ENCODE results near the gene KRTAP10-5.

KRTAP10-5 gene

DNA sequence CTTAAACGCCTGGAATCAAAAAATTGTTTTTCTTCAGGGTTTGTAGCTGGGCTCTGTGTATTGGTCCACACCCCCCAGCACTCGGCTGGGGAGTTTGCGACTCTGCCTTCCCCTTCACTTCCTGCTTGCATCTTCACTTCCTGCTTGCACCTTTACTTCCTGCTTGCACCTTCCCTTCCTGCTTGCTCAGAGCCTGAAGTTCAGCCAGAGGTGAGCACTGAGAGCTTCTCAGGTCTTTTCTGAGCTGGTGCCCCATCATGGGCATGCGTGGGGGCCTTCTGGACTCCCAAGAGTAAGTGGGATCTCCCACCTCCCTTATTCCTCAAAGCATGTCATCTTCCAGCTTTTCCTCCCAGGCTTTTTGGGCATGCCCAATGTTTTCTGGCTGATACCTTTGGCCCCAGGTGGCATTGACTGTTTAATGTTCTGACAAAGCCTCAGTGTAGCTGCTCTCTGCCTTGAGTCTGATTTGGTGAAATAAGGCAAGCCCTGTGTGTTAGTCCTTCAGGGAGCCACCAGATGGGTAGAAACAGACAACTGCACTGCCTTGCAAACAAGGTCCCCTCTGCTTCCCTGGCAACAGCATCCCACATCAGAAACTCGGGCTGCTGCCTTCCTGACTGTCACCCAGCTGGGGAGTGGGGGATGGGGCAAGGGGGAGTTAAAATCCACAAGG, 32.6 kb downstream of the KRTAP10-5 start:
- no peak for DNase-seq

DNA sequence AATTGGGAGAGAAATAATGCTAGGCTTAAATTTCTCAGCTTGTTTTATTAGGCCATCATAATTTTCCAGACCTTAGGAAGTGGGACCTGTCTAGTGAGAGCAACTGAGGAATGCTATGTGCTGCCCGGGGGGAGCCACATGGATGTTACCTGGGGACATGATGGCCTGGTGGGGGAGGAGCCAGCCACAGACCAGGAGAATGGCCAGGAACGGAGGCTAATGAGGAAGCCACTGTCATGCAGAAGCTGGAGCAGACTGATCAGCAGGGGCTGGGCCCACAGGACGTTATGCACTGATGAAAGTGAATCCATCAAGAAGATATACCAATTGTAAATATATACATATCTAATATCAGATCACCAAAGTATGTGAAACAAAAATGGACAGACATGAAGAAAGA, 35.8 kb downstream of the KRTAP10-5 start:
- DNase-seq, result no peak

DNA sequence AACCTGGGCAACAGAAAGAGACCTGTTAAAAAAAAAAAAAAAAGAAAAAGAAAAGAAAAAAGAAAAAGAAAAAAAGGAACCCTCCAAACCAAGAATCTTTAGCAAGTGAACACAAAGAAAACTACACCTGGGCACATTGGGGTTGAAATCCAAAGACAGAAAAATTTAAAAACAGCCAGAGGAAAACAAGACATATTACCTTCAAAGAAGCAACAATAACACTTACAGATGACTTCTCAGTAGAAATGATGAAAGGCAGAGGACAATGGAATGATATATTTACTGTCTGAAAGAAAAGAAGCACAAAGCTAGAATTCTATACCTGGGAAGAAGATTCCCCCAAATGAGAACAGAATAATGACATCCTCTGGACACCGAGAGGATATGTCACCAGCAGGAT, 37.7 kb downstream of the KRTAP10-5 start:
- DNase-seq, result no peak

DNA sequence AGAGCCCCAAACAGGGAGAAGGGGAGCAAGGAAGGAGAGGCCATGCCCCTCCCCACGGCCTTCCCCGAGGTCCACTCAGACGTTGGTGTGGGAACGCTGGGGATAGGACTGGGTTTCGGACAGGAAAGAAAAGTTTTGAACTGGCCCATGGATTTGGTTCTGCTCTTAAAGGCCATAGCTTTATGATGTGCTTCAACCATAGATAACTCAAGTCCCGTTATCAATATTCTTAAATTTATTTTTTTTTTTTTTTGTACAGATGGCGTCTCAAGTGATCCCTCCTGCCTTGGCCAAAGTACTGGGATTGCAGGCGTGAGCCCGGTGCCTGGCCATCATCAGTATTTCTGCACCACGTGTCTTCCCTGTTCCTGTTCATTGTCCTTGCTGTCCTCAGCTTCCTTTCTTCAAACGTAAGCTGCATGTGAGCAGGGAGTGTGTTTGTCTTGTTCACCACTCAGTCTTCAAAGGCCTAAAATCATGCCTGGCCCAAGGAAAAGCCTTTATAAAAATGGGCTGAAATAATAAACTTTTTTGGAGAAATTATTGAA, 39.6 kb downstream of the KRTAP10-5 start:
- no peak for DNase-seq

DNA sequence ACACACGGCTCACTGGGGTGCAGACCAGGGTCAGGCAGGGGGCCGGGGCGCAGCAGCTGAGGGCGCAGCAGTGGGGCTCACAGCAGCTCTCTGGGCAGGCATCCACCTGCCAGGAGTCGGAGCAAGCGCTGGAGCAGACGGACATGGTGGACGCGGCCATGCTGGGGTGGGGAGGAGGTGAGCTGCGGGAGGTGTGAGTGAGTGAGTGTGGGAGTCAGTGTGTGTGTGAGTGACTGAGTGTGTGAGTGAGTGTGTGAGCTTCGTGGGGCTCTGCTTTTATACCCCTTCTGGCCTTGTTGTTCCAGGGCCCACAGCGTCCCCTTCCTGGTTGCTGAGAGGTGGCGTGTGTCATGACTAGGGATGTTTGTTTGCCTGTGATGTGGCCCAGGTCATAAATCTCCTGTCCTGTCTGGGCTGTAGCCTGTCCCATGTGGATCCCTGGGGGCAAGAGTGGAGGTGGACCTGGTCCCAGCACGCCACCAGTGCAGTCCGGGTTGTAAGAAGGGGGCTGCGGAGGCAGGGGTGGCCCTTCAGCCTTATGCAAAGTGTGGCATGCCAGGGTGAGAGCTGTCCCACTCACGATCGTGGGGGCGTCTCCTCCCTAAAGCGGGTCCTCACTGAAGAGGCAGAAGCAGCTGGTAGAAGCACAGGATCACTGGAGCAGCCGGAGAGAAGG, 40.3 kb downstream of the KRTAP10-5 start, which contains the start of gene KRTAP10-1:
Gene KRTAP10-1, minus strand, starts transcription at position 205 of the 676 bp plus-strand sequence. Its CDS starts 45 bp downstream, at position 160.
- no peak for DNase-seq

DNA sequence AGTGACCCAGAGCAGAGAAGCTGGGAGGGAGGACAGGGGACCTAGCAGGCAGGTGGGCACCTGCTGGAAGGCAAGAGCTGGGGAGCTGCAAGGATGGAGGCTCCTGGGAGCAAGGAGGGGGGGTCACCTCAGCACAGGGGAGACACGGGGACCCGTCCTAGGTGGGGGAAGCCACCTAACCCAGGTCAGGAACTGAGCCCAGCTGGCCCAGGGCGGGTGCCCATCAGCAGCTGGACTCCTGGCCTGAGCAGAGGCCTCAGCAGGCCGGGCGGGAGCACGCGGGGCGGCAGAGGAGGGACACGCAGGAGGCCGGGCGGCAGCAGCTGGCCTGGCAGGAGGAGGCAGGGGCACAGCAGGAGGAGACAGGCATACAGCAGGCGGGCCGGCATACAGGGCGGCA, 41.4 kb downstream of the KRTAP10-5 start:
- DNase-seq, result no peak

DNA sequence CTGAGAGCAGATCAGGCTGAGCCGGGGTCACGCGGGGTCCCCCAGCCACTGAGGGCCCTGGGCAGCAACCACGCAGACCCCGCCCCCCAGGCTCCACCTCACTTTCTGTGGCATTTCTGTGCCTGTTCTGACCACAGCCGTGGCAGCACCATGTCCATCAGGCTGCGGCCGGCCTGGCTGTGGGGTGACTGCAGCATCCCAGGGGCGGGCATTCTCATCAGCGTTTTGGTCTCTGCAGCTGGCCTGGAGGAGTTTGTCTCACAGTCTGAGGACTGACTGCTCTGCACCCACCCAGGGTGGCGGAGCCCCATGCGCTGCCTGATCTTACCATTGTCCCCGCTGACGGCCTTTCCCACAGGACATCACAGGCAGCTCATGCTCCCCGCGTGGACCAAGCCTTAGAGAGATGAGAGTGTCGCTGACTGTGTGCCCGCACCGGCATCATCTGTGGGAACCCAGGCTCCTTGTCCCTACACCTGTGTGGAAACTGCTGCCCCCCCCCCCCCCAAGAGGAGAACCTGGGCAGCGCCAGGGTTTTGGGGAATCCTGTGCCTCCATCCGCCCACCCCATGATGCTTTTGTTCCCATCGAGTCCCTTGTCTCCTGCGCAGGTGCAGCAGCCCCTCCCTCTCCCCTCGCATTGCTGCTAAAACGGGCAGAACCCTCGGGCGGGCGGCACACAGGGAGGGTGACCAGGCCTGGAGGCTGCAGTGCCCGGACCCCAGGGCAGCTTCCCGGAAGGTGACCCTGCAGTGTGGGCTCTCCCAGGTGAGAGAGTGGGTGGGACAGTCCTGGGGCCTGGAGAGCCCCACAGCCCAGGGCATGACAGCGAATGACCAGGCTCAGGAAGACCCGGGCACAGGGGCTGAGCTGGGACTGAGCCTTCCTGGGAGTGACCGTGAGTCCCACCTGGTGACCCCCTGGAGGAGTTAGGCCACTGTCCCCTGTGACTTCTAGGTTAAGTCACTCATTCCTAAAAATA, 42.2 kb downstream of the KRTAP10-5 start:
- no peak for DNase-seq

DNA sequence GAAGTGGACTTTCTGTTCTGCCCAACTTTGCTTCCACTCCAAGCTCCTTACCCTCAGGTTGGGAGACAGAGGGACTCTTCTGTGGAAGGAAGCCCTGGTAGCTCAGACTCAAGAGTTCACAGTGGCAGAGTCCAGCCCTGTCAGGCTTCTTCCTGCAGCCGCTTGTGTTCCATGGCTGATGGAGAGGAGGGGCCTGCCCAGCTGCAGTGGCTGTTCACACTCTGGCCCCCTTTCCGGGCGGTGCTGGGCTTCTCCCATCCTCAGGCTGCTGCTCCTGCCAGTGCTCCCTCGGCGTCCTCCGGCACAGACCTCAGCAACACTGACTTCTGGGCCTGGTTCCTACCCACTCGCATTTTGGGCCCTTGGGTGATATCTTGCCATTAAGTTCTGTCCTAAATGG, 44.4 kb downstream of the KRTAP10-5 start:
- no peak for DNase-seq

DNA sequence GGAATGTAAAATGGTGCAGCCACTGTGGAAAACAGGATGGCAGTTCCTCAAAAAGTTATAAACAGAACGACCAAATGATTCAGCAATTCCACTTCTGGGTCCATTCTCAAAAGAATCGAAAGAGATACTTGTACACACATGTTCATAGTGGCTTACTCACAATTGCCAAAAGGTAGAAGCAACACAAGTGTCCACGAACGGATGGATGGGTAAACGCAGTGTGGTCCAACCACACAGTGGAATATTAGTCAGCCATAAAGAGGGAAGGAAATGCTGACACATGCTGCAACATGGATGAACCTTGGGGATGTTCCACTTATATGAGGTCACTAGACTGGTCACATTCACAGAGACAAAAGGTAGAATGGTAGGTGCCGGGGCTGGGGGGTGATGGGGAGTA, 45.7 kb downstream of the KRTAP10-5 start:
- no peak for DNase-seq

DNA sequence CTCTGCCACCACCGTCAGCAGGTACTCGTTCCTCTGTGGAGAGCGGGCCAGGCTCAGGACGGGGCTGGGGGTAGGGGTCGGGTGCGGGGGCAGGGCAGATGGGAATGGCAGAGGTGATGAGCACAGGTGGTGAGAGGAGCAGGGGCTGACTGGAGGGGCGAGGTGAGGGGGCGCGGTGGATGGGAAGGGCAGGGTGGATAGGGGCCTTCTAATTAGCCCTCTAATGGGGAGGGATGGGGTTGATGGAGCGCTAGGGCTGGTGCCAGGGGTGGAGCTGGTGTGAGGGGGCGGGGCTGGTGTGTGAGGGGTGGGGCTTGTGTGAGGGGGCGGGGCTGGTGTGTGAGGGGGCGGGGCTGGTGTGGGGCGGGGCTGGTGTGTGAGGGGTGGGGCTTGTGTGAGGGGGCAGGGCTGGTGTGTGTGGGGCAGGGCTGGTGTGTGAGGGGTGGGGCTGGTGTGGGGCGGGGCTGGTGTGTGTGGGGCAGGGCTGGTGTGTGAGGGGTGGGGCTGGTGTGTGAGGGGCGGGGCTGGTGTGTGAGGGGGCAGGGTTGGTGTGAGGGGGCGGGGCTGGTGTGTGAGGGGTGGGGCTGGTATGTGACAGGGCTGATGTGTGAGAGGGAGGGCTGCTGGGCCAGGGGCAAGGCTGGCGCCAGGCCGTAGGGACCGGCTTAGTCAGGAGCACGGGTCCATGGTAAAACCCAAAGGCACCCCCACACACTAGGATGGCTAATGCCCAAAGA, 46.3 kb downstream of the KRTAP10-5 start:
- no peak for DNase-seq

DNA sequence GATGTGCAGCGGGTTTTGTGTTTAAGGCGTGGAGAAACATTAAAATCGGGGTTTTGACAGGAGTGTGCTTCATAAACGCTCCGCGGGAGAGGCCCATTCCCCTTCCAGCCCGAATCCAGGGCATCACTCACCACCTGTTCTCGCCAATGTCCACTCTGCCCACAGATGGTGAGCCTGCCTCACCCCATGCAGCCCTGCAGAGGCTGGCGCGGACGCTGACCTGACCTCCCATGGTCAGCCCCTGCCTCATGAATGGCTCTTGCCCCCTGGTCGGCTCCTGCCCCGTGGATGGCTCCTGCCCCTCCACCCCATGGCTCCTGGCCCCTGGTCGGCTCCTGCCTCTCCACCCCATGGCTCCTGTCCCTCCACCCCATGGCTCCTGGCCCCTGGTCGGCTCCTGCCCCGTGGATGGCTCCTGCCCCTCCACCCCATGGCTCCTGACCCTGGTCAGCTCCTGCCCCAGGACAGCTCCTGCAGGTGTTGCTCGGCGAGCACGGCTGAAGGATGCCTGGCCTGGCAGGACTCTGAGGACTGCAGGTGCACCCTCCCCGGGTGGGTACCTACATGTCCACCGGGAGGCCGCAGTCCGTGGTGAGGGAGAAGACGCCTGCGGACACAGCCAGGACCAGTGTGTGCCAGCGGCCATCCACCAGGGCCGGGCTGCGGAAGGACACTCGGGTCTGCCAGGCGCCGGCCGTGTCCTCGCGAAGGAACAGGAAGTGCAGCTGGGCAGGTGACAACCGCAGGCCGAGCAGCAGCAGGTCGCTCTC, 47.1 kb downstream of the KRTAP10-5 start:
- no peak for DNase-seq

DNA sequence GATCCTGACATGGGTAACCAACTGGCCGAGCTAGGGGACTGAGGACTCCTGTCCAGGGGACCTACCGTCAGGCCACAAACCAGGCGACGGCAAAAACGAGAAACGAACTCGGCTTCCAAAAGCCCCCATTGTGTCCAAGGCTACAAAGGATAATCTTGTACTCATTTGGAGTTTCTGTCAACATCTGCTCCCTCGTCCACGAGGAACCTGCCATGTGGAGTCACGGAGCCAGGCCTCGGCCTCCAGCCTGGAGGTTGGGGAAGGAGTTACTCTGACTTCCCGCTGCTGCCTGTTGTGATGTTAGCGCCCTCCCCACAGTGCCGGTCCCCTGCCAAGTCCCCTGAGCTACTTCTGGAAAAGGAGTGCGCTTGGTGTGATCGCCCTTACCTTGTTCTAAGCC, 47.7 kb downstream of the KRTAP10-5 start:
- no peak for DNase-seq

DNA sequence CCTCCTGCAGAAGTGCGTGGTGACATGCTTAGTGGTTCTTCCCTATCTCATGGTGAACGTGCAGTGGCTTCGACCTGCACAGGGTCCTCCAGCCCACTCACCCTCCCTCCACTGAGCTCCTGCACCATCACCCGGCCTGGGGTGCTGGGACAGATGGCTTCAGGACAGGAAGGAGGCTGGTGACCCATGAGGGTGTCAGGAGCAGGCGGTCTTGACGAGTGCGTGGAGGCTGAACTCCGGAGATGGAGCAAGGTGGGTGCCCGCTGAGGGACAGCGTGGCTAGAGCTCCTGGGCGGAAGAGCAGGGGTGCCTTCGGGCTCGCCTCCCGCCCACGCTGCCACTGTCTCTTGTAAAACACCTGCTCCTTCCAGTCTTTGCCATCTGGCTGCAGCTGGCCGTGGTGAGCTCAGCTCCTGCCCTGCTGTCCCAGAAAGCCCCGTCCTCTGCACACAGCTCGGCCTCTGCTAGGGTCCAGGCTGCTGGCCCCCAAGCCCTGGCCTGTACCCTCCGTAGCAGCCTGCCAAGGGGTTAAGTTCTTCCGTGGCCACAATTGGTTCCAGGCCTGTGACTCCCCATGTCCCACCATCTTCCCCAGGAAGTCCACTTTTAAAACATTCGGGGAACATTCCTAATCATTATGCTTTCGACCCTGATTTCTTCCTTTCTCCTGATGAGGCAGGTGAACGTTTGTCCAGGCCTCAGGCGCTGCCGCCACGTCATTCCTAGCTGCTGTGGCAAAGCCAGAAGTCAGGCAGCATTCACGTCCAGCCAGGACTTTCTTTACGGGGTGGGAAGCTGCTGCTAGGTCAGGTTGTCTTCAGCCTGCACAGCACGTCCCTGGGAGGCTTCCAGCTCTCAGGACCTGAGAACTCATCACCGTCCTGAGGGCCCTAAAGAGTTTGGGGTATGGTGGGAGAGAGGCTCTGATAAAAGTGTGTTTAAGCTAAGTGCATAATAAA, 48.5 kb downstream of the KRTAP10-5 start:
- no peak for DNase-seq

DNA sequence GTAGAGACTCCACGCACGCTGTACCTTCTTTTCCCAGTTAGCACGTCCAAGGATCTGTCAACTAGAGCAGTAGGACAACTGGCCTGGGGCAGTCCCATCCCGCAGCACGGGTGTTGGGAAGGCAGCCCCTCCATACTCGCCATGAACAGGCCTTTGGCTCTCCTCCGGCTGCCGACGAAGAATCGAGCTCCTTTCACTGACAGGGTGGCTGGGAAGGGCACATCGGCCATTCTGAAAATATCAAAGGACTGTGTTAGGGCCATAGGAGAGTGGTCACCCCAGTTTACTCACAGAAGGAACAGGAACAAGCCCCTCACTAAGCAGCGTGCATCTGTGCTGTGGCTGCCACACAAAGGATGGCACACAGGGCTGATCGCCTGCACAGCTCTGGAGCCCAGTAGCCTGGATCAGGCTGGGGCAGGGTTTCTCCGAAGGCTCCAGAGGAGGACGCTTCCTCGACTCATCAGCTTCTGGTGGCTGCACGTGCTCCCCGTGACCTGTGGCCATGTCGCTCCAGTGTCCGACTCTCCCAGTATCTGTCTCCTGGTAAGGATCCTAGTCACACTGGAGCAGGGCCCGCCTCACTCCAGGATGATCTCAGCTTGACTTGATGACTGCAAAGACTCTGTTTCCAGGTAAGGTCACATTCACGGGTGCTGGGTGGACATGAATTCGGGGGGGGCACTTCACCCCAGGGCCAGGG, 49.4 kb downstream of the KRTAP10-5 start:
- no peak for DNase-seq

DNA sequence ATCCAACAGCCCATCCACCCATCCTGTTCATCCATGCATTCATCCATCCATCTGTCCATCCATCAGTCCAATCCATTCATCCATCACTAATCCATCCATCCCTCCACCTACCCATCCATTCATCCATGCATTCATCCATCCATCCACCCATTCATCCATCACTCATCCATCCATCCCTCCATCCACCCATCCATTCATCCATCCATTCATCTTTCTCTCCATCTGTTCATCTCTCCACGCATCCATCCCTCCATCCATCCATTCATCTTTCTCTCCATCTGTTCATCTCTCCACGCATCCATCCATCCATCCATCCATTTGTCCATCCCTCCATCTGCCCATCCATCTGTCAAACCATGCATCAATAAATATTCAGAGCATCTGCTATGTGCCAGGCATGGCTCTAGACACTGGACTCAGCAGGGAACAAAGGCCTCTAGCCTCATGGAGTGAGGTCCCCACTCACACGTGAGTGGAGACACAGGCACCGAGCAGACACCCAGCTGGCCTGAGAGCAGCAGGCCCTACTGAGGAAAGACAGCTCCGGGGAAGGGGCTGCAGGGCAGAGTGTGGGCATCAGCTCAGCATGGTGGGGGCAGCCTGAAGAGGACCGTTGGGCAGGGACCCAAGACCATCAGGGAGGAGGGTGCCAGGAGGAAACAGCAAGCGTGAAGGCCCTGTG, 50.0 kb downstream of the KRTAP10-5 start:
- no peak for DNase-seq

DNA sequence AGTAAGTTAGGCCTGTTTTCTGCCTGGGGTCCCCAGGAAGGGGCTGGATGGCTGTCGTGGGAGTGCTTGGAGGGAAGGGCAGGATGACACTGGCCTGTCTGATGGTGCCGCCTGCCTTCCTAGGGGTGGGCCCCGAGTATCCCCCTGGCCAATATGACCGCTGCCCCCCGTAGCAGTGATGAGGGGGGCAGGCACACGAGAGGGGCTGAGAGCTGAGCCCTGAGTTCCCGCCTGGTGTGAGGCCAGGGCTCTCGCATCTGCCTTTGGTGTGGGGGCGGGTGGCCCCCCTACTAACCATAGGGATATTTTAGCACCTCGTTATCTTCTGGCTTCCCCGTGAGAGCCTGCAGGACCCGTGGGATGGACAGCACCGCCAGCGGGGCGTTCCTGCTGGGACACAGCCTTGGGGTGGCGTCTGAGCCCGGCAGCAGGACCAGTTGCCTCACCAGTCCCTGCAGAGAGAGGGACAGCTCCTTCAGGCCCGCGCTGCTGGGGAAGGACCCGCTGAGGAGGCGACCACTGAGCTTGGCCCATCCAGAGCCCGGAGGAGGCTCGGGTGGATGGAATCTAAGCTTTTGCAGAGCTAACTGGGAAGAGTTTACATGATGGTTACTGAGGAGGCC, 50.8 kb downstream of the KRTAP10-5 start:
- no peak for DNase-seq

Measured in NCI-H2081 (cell line).